OCI-LY7 (cell line): Measurements from ENCODE around the gene RFX8.

Experiments
- EZH2phosphoT487 ChIP-seq: fragments of 200-600 bp; sonication (generic); IDR thresholded peaks from 2 replicates; pipeline ENCODE4 v1.6.1; 2018; ENCODE audit warnings: low read depth, borderline replicate concordance, mild to moderate bottlenecking, mixed run types, antibody characterized with exemption, low read length, moderate library complexity, mixed read lengths
- TF ChIP-seq, protein P1 (sequence below): fragments of 200-600 bp; sonication (generic); conservative IDR thresholded peaks from 2 replicates; pipeline ENCODE4 v1.5.1; 2014; ENCODE audit warnings: mild to moderate bottlenecking, antibody characterized with exemption, low read length, moderate library complexity, mixed read lengths

DNA sequence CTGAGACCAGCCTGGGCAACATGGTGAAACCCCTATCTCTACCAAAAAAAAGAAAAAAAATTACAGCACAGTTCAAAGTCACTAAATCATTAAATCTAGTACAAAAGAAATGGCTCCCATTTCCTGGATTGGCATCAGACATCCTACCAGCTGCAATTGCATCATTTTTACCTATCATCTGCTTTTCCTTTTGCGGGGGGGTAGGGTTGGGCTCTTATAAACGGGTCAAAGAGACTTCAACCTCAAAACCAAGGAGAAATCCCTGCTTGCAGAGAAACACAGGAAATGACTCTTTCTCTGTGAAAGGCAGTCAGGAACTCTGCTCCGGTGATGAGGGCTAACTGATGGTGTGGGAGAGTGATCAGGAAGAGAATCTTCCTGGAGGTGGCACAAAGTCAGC, 45.3 kb upstream of the RFX8 start:
- TF ChIP-seq, protein P1, sequence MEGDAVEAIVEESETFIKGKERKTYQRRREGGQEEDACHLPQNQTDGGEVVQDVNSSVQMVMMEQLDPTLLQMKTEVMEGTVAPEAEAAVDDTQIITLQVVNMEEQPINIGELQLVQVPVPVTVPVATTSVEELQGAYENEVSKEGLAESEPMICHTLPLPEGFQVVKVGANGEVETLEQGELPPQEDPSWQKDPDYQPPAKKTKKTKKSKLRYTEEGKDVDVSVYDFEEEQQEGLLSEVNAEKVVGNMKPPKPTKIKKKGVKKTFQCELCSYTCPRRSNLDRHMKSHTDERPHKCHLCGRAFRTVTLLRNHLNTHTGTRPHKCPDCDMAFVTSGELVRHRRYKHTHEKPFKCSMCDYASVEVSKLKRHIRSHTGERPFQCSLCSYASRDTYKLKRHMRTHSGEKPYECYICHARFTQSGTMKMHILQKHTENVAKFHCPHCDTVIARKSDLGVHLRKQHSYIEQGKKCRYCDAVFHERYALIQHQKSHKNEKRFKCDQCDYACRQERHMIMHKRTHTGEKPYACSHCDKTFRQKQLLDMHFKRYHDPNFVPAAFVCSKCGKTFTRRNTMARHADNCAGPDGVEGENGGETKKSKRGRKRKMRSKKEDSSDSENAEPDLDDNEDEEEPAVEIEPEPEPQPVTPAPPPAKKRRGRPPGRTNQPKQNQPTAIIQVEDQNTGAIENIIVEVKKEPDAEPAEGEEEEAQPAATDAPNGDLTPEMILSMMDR: no peak
- no peak for TF ChIP-seq EZH2phosphoT487
